Measurements from ENCODE around the gene POMT1. TPM values are rescaled to one million over a fixed set of nuclear protein-coding genes. Genes with fewer than 3 reads are reported as not detected.
A peak's percentile ranks its signal among the peaks of the same experiment; 100 is the strongest.
"Not testable (repeated sequence)": the region's sequence is repeated elsewhere in the genome, so short reads cannot be mapped to it uniquely, and the experiment has no call there.

POMT1 gene
- polyA plus RNA-seq, 1 of the 3 experiments (the other 2 are of a cell fraction) = 44.5 TPM

DNA sequence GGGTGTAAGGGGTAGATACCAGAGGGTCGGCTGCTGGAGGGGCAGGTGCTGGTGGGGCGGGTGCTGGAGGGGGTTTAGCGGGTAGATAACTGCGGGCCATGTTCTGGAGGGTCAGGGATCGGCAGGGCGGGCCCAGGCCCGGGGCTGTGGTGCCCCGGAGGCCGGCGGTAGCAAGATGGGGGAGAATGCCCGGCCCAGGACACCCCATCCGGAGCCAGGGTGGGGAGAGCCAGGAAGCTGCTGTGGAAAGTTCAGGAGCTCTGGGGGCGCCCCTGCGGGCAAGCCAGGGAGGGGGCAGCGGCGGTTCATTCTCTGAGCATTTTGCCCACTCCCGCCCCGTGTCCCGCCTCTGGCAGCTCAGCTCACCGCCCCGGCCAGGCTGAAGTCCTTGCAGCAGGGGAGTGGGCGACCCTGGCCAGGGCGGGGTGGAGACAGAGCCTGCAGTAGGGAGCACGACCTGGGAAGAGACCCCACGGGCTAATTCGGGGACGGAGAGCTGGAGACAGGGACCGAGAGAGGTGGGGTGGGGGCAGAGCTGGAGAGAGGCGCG, 43.1 kb downstream of the POMT1 start (continued):
- TF ChIP-seq RFX5 (IDR thresholded peaks at IDR 0.05; ENCODE audit: low read length) = no peak

DNA sequence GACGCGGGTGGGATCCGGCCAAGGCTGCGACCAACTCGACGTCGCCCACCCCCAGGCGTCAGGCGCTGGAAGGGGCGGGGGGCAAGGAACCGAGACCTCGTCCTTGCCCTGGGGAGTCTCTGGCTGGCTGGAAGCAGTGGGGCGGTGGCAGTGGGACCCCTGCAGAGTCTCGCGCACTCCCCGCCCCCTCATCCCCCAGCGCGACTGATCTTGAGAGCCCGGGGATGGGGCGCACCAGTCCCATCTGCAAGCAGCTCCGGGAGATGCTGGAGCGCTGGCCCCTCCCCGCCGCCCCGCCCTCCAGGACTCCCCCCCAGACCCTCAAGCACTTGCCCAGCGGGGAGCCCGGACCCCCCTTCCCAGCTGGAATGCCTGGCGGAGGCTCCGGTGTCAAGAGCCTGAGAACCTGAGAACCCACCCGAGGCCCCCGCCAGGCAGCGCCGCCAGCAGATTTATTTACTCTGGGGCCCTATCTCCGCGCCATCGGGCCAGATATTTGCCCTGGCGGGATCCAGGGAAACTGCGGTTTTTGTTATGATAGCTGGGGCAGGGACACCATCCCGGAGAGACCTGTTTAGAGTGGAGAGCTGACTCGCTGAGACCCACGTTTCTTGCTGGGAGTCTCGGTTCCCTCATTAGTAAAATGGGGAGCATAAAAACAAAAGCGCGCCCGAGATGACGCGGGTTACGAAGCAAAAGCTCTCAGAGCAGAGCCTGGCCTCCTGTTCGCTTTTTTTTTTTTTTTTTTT, 43.8 kb downstream of the POMT1 start:
- H3K4me3 ChIP-seq (ENCODE audit: low read depth in 2 of 2, low read length in 1 of 2) = peak overlapping the region; percentile 24 to 31; a peak in 3 of 4 replicates
- TF ChIP-seq IRF3 (IDR thresholded peaks at IDR 0.05; ENCODE audit: low read depth, low read length) = no peak
- peak; percentile 49; the same call in 1 of the 2 replicates for TF ChIP-seq GATA2 (CRISPR knock-in tag; IDR thresholded peaks at IDR 0.05)
- TF ChIP-seq TAF1 (IDR thresholded peaks at IDR 0.05; ENCODE audit: borderline replicate concordance, low read depth, low read length) = no peak
- WGBS (ENCODE audit: low lambda C conversion rate) = 12% methylated on average over 22 of the region's 49 CpGs
- peaks cover 0 to 5% of the 10 kb centered on the region in 2 experiments; a peak in 1 of 4 replicates for H3K4me1 ChIP-seq (ENCODE audit: control insufficient read depth in 1 of 2, insufficient read depth in 2 of 2, low read depth in 1 of 2, low read length in 1 of 2)
- H3K4me2 ChIP-seq = peak overlapping the region; percentile 70
- CTCF ChIA-PET = interaction anchor here (1.1 to 2.3 kb wide), 4 partner anchors 9 to 196 kb away, joined by 3 to 9 read pairs (median 6); partner anchors contain the start of genes RAPGEF1 and UCK1
- no peak overlapping the region for H3K9ac ChIP-seq
- no peak overlapping the region for H3K27ac ChIP-seq (ENCODE audit: low read depth in 2 of 2, low read length in 1 of 2)
- no peaks in the 10 kb centered on the region for H3K36me3 ChIP-seq (replicated peaks in 1 of 2; ENCODE audit: control insufficient read depth in 1 of 2, insufficient read depth in 2 of 2, low read length in 1 of 2)
- no peaks in the 10 kb centered on the region for H4K20me1 ChIP-seq (ENCODE audit: insufficient read depth)
- peak; percentile 82 for DNase-seq
- POLR2A ChIA-PET = no interaction called here
- no peaks in the 10 kb centered on the region for H3F3A ChIP-seq (replicated peaks; ENCODE audit: insufficient read depth)
- H3K9me2 ChIP-seq = no peaks in the 10 kb centered on the region
- H3K79me2 ChIP-seq (ENCODE audit: insufficient read depth) = no peaks in the 10 kb centered on the region
- peaks cover 41% of the 10 kb centered on the region for H3K27me3 ChIP-seq (ENCODE audit: insufficient read depth)
- H2AFZ ChIP-seq (ENCODE audit: low read depth) = no peak overlapping the region
- peaks cover 15% of the 10 kb centered on the region for H3K9me3 ChIP-seq

- H3K4me3 ChIP-seq (ENCODE audit: low read depth in 2 of 2, low read length in 1 of 2); H4K20me1 ChIP-seq (ENCODE audit: insufficient read depth); H3K36me3 ChIP-seq (replicated peaks in 1 of 2; ENCODE audit: control insufficient read depth in 1 of 2, insufficient read depth in 2 of 2, low read length in 1 of 2); H3K27ac ChIP-seq (ENCODE audit: low read depth in 2 of 2, low read length in 1 of 2); POLR2A ChIA-PET; H2AFZ ChIP-seq (ENCODE audit: low read depth); H3K9me2 ChIP-seq; H3K4me2 ChIP-seq; H3K9ac ChIP-seq; H3K9me3 ChIP-seq; CTCF ChIA-PET; H3K79me2 ChIP-seq (ENCODE audit: insufficient read depth); H3F3A ChIP-seq (replicated peaks; ENCODE audit: insufficient read depth); H3K4me1 ChIP-seq (ENCODE audit: control insufficient read depth in 1 of 2, insufficient read depth in 2 of 2, low read depth in 1 of 2, low read length in 1 of 2); DNase-seq: not testable (repeated sequence)
- WGBS (ENCODE audit: low lambda C conversion rate) = 67% methylated on average over 10 of the region's 10 CpGs
- peaks cover 41% of the 10 kb centered on the region for H3K27me3 ChIP-seq (ENCODE audit: insufficient read depth)
Observed at GRCh38 chr9:131549186-131549585, 46.5 kb downstream of the POMT1 start.

DNA sequence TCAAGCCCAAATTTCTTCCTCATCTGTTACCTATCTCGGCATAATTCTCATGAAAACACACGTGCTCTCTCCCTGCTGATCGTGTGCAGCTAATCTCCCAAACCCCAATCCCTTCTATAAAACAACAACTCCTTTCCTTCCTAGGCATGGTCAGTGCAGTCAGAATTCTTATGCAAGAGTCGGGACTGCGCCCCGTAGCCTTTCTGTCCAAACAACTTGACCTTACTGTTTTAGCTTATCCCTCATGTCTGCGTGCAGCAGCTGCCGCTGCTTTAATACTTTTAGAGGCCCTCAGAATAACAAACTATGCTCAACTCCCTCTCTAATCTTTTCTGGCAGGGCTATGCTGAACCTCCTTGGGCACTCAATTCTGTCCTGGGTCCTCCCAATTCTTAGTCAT, 47.7 kb downstream of the POMT1 start:
- H3K9me3 ChIP-seq; H3K9ac ChIP-seq; H3F3A ChIP-seq (replicated peaks; ENCODE audit: insufficient read depth); H3K79me2 ChIP-seq (ENCODE audit: insufficient read depth); POLR2A ChIA-PET; H3K9me2 ChIP-seq; H3K36me3 ChIP-seq (replicated peaks in 1 of 2; ENCODE audit: control insufficient read depth in 1 of 2, insufficient read depth in 2 of 2, low read length in 1 of 2); CTCF ChIA-PET; H4K20me1 ChIP-seq (ENCODE audit: insufficient read depth); H3K27ac ChIP-seq (ENCODE audit: low read depth in 2 of 2, low read length in 1 of 2); DNase-seq; H3K4me1 ChIP-seq (ENCODE audit: control insufficient read depth in 1 of 2, insufficient read depth in 2 of 2, low read depth in 1 of 2, low read length in 1 of 2); H3K4me2 ChIP-seq; H3K4me3 ChIP-seq (ENCODE audit: low read depth in 2 of 2, low read length in 1 of 2); H2AFZ ChIP-seq (ENCODE audit: low read depth): not testable (repeated sequence)
- peaks cover 35% of the 10 kb centered on the region for H3K27me3 ChIP-seq (ENCODE audit: insufficient read depth)
- WGBS (ENCODE audit: low lambda C conversion rate) = 78% methylated on average over 8 of the region's 8 CpGs
